ENCODE data around the gene PSMB5. TPM values are rescaled to one million over a fixed set of nuclear protein-coding genes. Genes with fewer than 3 reads are reported as not detected.
A peak's percentile ranks its signal among the peaks of the same experiment; 100 is the strongest.

Gene PSMB5
- total and polyA plus RNA-seq, 2 of the 13 experiments (the other 11 are each of a cell fraction or from before 2014, with no cell fraction given) = 705 to 871 TPM

- TF ChIP-seq ZNF431 (CRISPR knock-in tag; IDR thresholded peaks at IDR 0.05; ENCODE audit: borderline replicate concordance, low read depth) = peak; percentile 97; the same call in 1 of the 2 replicates
- peak; percentile 97 for TF ChIP-seq NFE2L1 (CRISPR knock-in tag; IDR thresholded peaks at IDR 0.05; ENCODE audit: borderline replicate concordance)
- peak; percentile 70; the same call in 1 of the 2 replicates for TF ChIP-seq ZNF326 (CRISPR knock-in tag; IDR thresholded peaks at IDR 0.05; ENCODE audit: borderline replicate concordance)
- peak; percentile 99 for TF ChIP-seq SMYD3 (CRISPR knock-in tag; IDR thresholded peaks at IDR 0.05)
- TF ChIP-seq ZFP36L2 (CRISPR knock-in tag; IDR thresholded peaks at IDR 0.05) = peak; percentile 94
- TF ChIP-seq JUNB (CRISPR knock-in tag; IDR thresholded peaks at IDR 0.05; ENCODE audit: borderline replicate concordance) = peak; percentile 92
- peak; percentile 52 for TF ChIP-seq ARID3A (IDR thresholded peaks at IDR 0.05; ENCODE audit: low read depth, low read length)
- TF ChIP-seq EED (CRISPR knock-in tag; IDR thresholded peaks at IDR 0.05) = peak; percentile 99
- peak; percentile 74; the same call in 1 of the 2 replicates for TF ChIP-seq ONECUT2 (CRISPR knock-in tag; IDR thresholded peaks at IDR 0.05)
- peak; percentile 98; the same call in 1 of the 2 replicates for TF ChIP-seq RARG (CRISPR knock-in tag; IDR thresholded peaks at IDR 0.05; ENCODE audit: low read depth)
- TF ChIP-seq GLI4 (CRISPR knock-in tag; IDR thresholded peaks at IDR 0.05; ENCODE audit: borderline replicate concordance) = peak; percentile 99
- TF ChIP-seq ZNF740 (CRISPR knock-in tag; IDR thresholded peaks at IDR 0.05) = peak; percentile 90
- TF ChIP-seq ZNF615 (CRISPR knock-in tag; IDR thresholded peaks at IDR 0.05; ENCODE audit: borderline replicate concordance) = no peak
- TF ChIP-seq ZKSCAN5 (CRISPR knock-in tag; IDR thresholded peaks at IDR 0.05) = peak; percentile 74; the same call in 1 of the 2 replicates
- peak; percentile 89 for TF ChIP-seq GATA4 (IDR thresholded peaks at IDR 0.05; ENCODE audit: borderline replicate concordance, low read depth)
- peak; percentile 97 for TF ChIP-seq CBX1 (IDR thresholded peaks at IDR 0.05; ENCODE audit: low read depth)
- peak; percentile 100 for TF ChIP-seq ZNF280B (CRISPR knock-in tag; IDR thresholded peaks at IDR 0.05; ENCODE audit: borderline replicate concordance)
- TF ChIP-seq ZNF451 (CRISPR knock-in tag; IDR thresholded peaks at IDR 0.05) = peak; percentile 99
- TF ChIP-seq SKI (IDR thresholded peaks at IDR 0.05; ENCODE audit: partially characterized antibody) = peak; percentile 86
- TF ChIP-seq ZNF687 (CRISPR knock-in tag; IDR thresholded peaks at IDR 0.05) = peak; percentile 100
- TF ChIP-seq ZNF557 (CRISPR knock-in tag; IDR thresholded peaks at IDR 0.05) = peak; percentile 98
- peak; percentile 78 for TF ChIP-seq GTF2F1 (IDR thresholded peaks at IDR 0.05; ENCODE audit: low read length)
Measured at GRCh38 chr14:23006544-23007419, 27.9 kb downstream of the PSMB5 start (continued).
